ENCODE data around the gene LDLRAD3.

The LDLRAD3 gene

GRCh38 chr11:35950082-35950481, 6.2 kb downstream of the LDLRAD3 start:
- Histone ChIP-seq H3K4me1 (ENCODE audit: insufficient read depth, low read length) (no peaks in the 10 kb centered on the region), H3K79me2 (ENCODE audit: insufficient read depth, low read length) (no peaks in the 10 kb centered on the region)
- ATAC-seq (ENCODE audit: insufficient read depth, low read depth), result no peak

GRCh38 chr11:35951680-35952079, 7.8 kb downstream of the LDLRAD3 start:
- Histone ChIP-seq H3K9me3 (ENCODE audit: insufficient read depth, low read length, severe bottlenecking) (no peaks in the 10 kb centered on the region), H3K4me1 (ENCODE audit: insufficient read depth, low read length) (no peaks in the 10 kb centered on the region), H3K27me3 (ENCODE audit: insufficient read depth, low read length, poor library complexity) (peaks cover 6% of the 10 kb centered on the region), H4K20me1 (ENCODE audit: insufficient read depth, low read length) (no peaks in the 10 kb centered on the region), H3K36me3 (ENCODE audit: insufficient read depth, low read length) (no peaks in the 10 kb centered on the region), H3K27ac (ENCODE audit: low read length) (no peak overlapping the region), H3K79me2 (ENCODE audit: insufficient read depth, low read length) (no peaks in the 10 kb centered on the region), H3K9ac (ENCODE audit: low read depth, low read length) (no peak overlapping the region), H3K4me2 (ENCODE audit: insufficient read depth, low read length) (no peak overlapping the region), H3K4me3 (ENCODE audit: low read depth in 1 of 2, low read length in 2 of 2) (no peak overlapping the region), H2AFZ (ENCODE audit: low read depth, low read length) (no peak overlapping the region)
- no peak for ATAC-seq (ENCODE audit: insufficient read depth, low read depth)
- TF ChIP-seq CTCF (IDR thresholded peaks at IDR 0.05; ENCODE audit: borderline replicate concordance, extremely low read depth, low read length, poor library complexity, severe bottlenecking) (no peak), EZH2 (IDR thresholded peaks at IDR 0.05; ENCODE audit: borderline replicate concordance, low read depth, low read length, severe bottlenecking) (no peak)
- DNase-seq, result no peak

More at GRCh38 chr11:35950082-35950481, 6.2 kb downstream of the LDLRAD3 start:
- H3K27me3 ChIP-seq (ENCODE audit: insufficient read depth, low read length, poor library complexity), result peaks cover 6% of the 10 kb centered on the region
- no peak overlapping the region for H3K27ac ChIP-seq (ENCODE audit: low read length)
- TF ChIP-seq CTCF (IDR thresholded peaks at IDR 0.05; ENCODE audit: borderline replicate concordance, extremely low read depth, low read length, poor library complexity, severe bottlenecking), result no peak
- no peak for TF ChIP-seq EZH2 (IDR thresholded peaks at IDR 0.05; ENCODE audit: borderline replicate concordance, low read depth, low read length, severe bottlenecking)
- H2AFZ ChIP-seq (ENCODE audit: low read depth, low read length), result no peak overlapping the region
- H3K4me2 ChIP-seq (ENCODE audit: insufficient read depth, low read length), result no peak overlapping the region
- H3K4me3 ChIP-seq (ENCODE audit: low read depth in 1 of 2, low read length in 2 of 2), result no peak overlapping the region
- DNase-seq, result no peak
- H3K9ac ChIP-seq (ENCODE audit: low read depth, low read length), result no peak overlapping the region
- no peaks in the 10 kb centered on the region for H3K36me3 ChIP-seq (ENCODE audit: insufficient read depth, low read length)
- no peaks in the 10 kb centered on the region for H3K9me3 ChIP-seq (ENCODE audit: insufficient read depth, low read length, severe bottlenecking)
- H4K20me1 ChIP-seq (ENCODE audit: insufficient read depth, low read length), result no peaks in the 10 kb centered on the region

GRCh38 chr11:35953081-35953760, 9.4 kb downstream of the LDLRAD3 start:
- H3K4me1 ChIP-seq (ENCODE audit: insufficient read depth, low read length), result no peaks in the 10 kb centered on the region
- TF ChIP-seq EZH2 (IDR thresholded peaks at IDR 0.05; ENCODE audit: borderline replicate concordance, low read depth, low read length, severe bottlenecking), result no peak
- TF ChIP-seq CTCF (IDR thresholded peaks at IDR 0.05; ENCODE audit: borderline replicate concordance, extremely low read depth, low read length, poor library complexity, severe bottlenecking), result no peak

More at GRCh38 chr11:35953081-35953760, 9.4 kb downstream of the LDLRAD3 start:
- Histone ChIP-seq H3K9ac (ENCODE audit: low read depth, low read length) (no peak overlapping the region), H3K4me3 (ENCODE audit: low read depth in 1 of 2, low read length in 2 of 2) (no peak overlapping the region), H3K9me3 (ENCODE audit: insufficient read depth, low read length, severe bottlenecking) (no peaks in the 10 kb centered on the region), H2AFZ (ENCODE audit: low read depth, low read length) (no peak overlapping the region), H3K27ac (ENCODE audit: low read length) (no peak overlapping the region), H4K20me1 (ENCODE audit: insufficient read depth, low read length) (no peaks in the 10 kb centered on the region), H3K36me3 (ENCODE audit: insufficient read depth, low read length) (no peaks in the 10 kb centered on the region), H3K27me3 (ENCODE audit: insufficient read depth, low read length, poor library complexity) (peaks cover 6% of the 10 kb centered on the region), H3K79me2 (ENCODE audit: insufficient read depth, low read length) (no peaks in the 10 kb centered on the region), H3K4me2 (ENCODE audit: insufficient read depth, low read length) (no peak overlapping the region)
- ATAC-seq (ENCODE audit: insufficient read depth, low read depth) (no peak), DNase-seq (no peak)

Measured in DND-41 (cell line).